Sigmoid colon (tissue), 4 donors: Measurements from ENCODE around the gene LIPN.

Experiments
- CTCF ChIP-seq, 4 experiments: fragments of 450-650 bp in 3 of 4; fragments of 200-600 bp in 1 of 4; IDR thresholded peaks; one replicate each; pipeline ENCODE4 v1.5.1; 2016 to 2019; ENCODE audit warnings: antibody characterized with exemption in 4 of 4, mild to moderate bottlenecking in 3 of 4, moderate library complexity in 2 of 4
- EP300 ChIP-seq, 4 donors: sonication (generic); formaldehyde crosslinking; IDR thresholded peaks; one replicate each; pipeline ENCODE4 v1.6.1; 2017; ENCODE audit warnings: antibody characterized with exemption in 4 of 4
- POLR2AphosphoS5 ChIP-seq, 4 donors: sonication (generic); formaldehyde crosslinking; IDR thresholded peaks; one replicate each; pipeline ENCODE4 v1.6.1; 2017; ENCODE audit warnings: antibody characterized with exemption in 4 of 4

GRCh38 chr10:88715517-88715916 lies 44.3 kb upstream of the LIPN start:
- TF ChIP-seq CTCF (IDR thresholded peaks at IDR 0.05): no peak
- TF ChIP-seq POLR2AphosphoS5 (IDR thresholded peaks at IDR 0.05): no peak
- no peak for TF ChIP-seq EP300 (IDR thresholded peaks at IDR 0.05)
